GM12873 (cell line): ENCODE results near the gene BSN.

Experiments
- CTCF ChIP-seq: IDR thresholded peaks from 2 replicates; pipeline ENCODE4 v1.5.1; 2012; ENCODE audit warnings: low read depth, mild to moderate bottlenecking, moderate library complexity, low read length, control low read depth; ENCODE audit not compliant: insufficient read depth; ENCODE audit errors: missing control alignments

The BSN gene

GRCh38 chr3:49518441-49518840, 35.8 kb upstream of the BSN start:
- TF ChIP-seq CTCF, result no peak

DNA sequence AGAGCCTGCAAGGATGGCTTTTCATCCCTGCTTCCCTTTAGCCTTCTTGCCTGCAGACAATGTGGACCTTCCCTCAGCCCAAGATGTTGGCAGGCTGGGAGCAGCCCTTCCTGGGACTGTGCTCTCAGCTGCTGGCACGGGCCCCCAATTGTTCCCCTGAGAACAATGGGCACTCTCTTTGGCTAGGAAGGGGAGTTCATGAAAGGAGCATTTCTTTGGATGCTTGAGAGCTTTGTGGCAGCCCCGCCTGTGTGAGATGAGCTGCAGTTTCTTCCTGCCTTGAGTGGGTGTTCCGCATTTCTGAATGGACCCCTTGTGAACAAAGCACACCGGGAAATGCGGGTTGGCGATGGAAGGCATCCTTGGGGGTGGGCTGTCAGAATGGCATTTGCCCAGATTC, 35.0 kb upstream of the BSN start:
- no peak for TF ChIP-seq CTCF

- TF ChIP-seq CTCF, result no peak
Measured at GRCh38 chr3:49519916-49520385, 34.3 kb upstream of the BSN start.

DNA sequence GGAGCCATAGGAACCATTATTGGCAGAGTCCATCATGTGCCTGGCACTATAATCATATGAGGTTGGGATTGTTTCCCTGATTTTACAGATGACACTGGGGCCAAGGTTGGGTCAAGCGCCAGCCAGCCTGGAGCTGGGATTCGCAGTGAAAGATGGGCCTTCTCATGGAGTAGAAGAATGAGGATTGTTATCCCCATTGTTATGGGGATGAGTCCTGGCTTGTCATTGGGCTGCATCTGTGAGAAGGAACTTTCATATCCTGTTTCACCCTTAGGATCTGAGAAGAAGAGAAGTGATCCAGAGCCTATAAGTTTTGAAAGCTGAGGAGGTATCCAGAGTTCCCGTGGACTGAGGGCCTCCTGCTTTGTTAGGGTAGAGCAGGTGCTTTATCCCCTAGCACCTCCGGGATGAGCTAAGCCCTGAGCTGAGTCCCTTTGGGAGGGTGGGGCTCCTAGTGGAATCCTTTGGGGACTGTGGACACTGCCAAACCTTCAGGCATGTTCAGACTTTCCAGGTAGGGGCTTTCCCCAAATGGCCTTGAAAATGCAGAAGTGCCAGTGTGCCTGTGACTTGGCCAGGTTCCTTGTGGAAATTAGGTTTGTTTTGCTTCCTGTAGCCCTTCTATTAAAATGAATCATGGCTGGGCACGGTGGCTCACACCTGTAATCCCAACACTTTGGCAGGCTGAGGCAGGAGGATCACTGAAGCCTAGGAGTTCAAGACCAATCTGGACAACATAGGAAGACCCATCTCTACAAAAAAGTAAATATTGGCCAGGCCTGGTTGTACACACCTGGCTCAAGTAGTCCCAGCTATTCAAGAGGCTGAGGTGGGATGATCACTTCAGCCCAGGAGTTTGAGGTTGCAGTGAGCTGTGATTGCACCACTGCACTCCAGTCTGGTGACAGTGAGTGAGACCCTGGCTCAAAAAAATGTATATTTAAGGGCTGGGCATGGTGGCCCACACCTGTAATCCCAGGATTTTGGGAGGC, 30.2 kb upstream of the BSN start:
- TF ChIP-seq CTCF, result no peak

DNA sequence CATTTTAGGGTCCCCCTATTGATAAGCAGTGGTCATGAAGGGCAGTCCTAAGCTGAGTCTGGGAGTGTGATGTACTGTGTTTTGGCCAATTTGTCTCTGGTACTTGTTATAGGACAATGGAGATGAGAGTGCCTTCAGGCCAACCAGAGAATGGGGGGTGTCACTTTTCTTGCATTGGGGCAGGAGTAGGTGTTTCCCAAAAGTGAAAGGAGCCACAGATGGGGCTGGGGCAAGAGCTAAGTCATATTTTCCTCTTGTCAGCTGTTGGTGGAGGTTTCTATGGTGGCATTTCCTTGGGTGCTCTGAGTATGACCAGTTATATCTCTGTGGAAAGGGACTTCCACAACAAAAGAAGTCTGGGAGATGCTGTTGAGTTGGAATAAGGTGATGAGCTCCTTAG, 24.7 kb upstream of the BSN start:
- TF ChIP-seq CTCF, result no peak

DNA sequence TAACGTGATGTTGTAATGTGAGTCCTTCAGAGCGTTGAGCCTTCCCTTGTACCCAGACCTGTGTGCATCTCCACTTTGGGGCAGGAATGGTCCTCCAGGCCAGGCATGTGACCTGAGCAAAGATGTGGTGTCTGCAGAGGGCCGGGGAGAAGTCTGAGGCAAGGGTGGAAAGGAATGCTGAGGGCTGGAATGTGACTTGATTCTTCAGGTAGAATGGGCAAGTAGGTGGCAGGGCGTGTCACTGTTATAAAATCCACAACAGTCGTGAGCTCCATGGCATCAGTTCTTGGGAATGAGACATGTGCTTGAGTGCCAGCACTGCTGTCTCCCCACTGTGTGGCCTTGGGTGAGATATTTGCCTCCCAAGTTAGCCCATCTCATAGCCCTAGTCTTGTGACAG, 24.0 kb upstream of the BSN start:
- no peak for TF ChIP-seq CTCF

DNA sequence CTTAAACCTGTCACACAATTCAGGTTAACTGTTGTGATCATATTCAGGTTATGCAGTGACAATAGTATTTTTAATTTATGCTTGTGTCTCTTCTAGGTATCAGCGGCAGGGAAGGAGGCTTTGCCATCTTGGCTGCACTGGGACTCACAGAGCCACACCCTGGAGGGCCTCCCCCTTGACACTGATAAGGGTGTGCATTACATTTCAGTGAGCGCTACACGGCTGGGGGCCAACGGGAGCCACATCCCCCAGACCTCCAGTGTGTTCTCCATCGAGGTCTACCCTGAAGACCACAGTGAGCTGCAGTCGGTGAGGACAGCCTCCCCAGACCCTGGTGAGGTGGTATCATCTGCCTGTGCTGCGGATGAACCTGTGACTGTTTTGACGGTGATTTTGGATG, 23.6 kb upstream of the BSN start:
- no peak for TF ChIP-seq CTCF
